Measurements from ENCODE around the gene CACNA2D3. TPM values are rescaled to one million over a fixed set of nuclear protein-coding genes. Genes with fewer than 3 reads are reported as not detected.

CACNA2D3 gene
- total RNA-seq, 1 donor from 2014 or later, result 10.0 TPM

GRCh38 chr3:54536450-54536849 lies 414.1 kb downstream of the CACNA2D3 start:
- Mint-ChIP-seq H3K4me3 (ENCODE audit: unreplicated experiment) (no peak overlapping the region), H3K4me1 (ENCODE audit: low read depth, unreplicated experiment) (no peaks in the 10 kb centered on the region), H3K27me3 (ENCODE audit: unreplicated experiment) (no peaks in the 10 kb centered on the region), H3K27ac (ENCODE audit: unreplicated experiment) (no peak overlapping the region), H3K9me3 (ENCODE audit: unreplicated experiment) (peaks cover 2% of the 10 kb centered on the region), H3K36me3 (ENCODE audit: unreplicated experiment) (no peaks in the 10 kb centered on the region)
- DNase-seq, result no peak
- TF ChIP-seq CTCF (IDR thresholded peaks at IDR 0.05; ENCODE audit: partially characterized antibody, unreplicated experiment), result no peak

- no peaks in the 10 kb centered on the region for H3K4me1 Mint-ChIP-seq (ENCODE audit: low read depth, unreplicated experiment)
- H3K27me3 Mint-ChIP-seq (ENCODE audit: unreplicated experiment), result no peaks in the 10 kb centered on the region
- DNase-seq, result no peak
- no peak overlapping the region for H3K4me3 Mint-ChIP-seq (ENCODE audit: unreplicated experiment)
- no peaks in the 10 kb centered on the region for H3K36me3 Mint-ChIP-seq (ENCODE audit: unreplicated experiment)
- H3K9me3 Mint-ChIP-seq (ENCODE audit: unreplicated experiment), result peaks cover 5% of the 10 kb centered on the region
- TF ChIP-seq CTCF (IDR thresholded peaks at IDR 0.05; ENCODE audit: partially characterized antibody, unreplicated experiment), result no peak
- H3K27ac Mint-ChIP-seq (ENCODE audit: unreplicated experiment), result no peak overlapping the region
These were observed 415.2 kb downstream of the CACNA2D3 start for GRCh38 chr3:54537506-54537905.

GRCh38 chr3:54538346-54538745 lies 416.0 kb downstream of the CACNA2D3 start:
- H3K27ac Mint-ChIP-seq (ENCODE audit: unreplicated experiment), result no peak overlapping the region
- H3K27me3 Mint-ChIP-seq (ENCODE audit: unreplicated experiment), result no peaks in the 10 kb centered on the region
- H3K4me1 Mint-ChIP-seq (ENCODE audit: low read depth, unreplicated experiment), result no peaks in the 10 kb centered on the region
- peak; percentile 30 for TF ChIP-seq CTCF (IDR thresholded peaks at IDR 0.05; ENCODE audit: partially characterized antibody, unreplicated experiment)
- no peak overlapping the region for H3K4me3 Mint-ChIP-seq (ENCODE audit: unreplicated experiment)
- no peak for DNase-seq
- peaks cover 5% of the 10 kb centered on the region for H3K9me3 Mint-ChIP-seq (ENCODE audit: unreplicated experiment)
- no peaks in the 10 kb centered on the region for H3K36me3 Mint-ChIP-seq (ENCODE audit: unreplicated experiment)

GRCh38 chr3:54541369-54541768 lies 419.0 kb downstream of the CACNA2D3 start:
- TF ChIP-seq CTCF (IDR thresholded peaks at IDR 0.05; ENCODE audit: partially characterized antibody, unreplicated experiment), result no peak
- Mint-ChIP-seq H3K27ac (ENCODE audit: unreplicated experiment) (no peak overlapping the region), H3K36me3 (ENCODE audit: unreplicated experiment) (no peaks in the 10 kb centered on the region)

GRCh38 chr3:54543446-54543845 lies 421.1 kb downstream of the CACNA2D3 start:
- Mint-ChIP-seq H3K36me3 (ENCODE audit: unreplicated experiment) (peaks cover under 1% of the 10 kb centered on the region), H3K27ac (ENCODE audit: unreplicated experiment) (no peak overlapping the region), H3K9me3 (ENCODE audit: unreplicated experiment) (peaks cover 3% of the 10 kb centered on the region), H3K4me3 (ENCODE audit: unreplicated experiment) (no peak overlapping the region), H3K4me1 (ENCODE audit: low read depth, unreplicated experiment) (no peaks in the 10 kb centered on the region), H3K27me3 (ENCODE audit: unreplicated experiment) (no peaks in the 10 kb centered on the region)
- TF ChIP-seq CTCF (IDR thresholded peaks at IDR 0.05; ENCODE audit: partially characterized antibody, unreplicated experiment), result no peak
- no peak for DNase-seq

More at GRCh38 chr3:54541369-54541768, 419.0 kb downstream of the CACNA2D3 start:
- Mint-ChIP-seq H3K9me3 (ENCODE audit: unreplicated experiment) (peaks cover 5% of the 10 kb centered on the region), H3K4me1 (ENCODE audit: low read depth, unreplicated experiment) (no peaks in the 10 kb centered on the region), H3K4me3 (ENCODE audit: unreplicated experiment) (no peak overlapping the region), H3K27me3 (ENCODE audit: unreplicated experiment) (no peaks in the 10 kb centered on the region)
- no peak for DNase-seq
